ENCODE results near the gene DPM2. TPM values are rescaled to one million over a fixed set of nuclear protein-coding genes. Genes with fewer than 3 reads are reported as not detected.
A peak's percentile ranks its signal among the peaks of the same experiment; 100 is the strongest.

Gene DPM2
- total RNA-seq, 2 donors from 2014 or later = 23.3 to 39.9 TPM

- WGBS, 2 donors = 95 to 100% methylated on average over 4 to 10 of the region's 10 CpGs
- intact Hi-C loops (cut with DNase I) = no loop called here
- Histone ChIP-seq H3K27me3 (no peaks in the 10 kb centered on the region), H3K36me3 (replicated peaks in 1 of 2; ENCODE audit: insufficient read depth in 1 of 2, low read depth in 2 of 2) (peaks cover 0 to 7% of the 10 kb centered on the region in 2 donors), H3K9me3 (no peaks in the 10 kb centered on the region), H3K4me3 (no peak overlapping the region), H3K4me1 (peaks cover 40% of the 10 kb centered on the region), H3K27ac (no peak overlapping the region)
- TF ChIP-seq, protein P1, sequence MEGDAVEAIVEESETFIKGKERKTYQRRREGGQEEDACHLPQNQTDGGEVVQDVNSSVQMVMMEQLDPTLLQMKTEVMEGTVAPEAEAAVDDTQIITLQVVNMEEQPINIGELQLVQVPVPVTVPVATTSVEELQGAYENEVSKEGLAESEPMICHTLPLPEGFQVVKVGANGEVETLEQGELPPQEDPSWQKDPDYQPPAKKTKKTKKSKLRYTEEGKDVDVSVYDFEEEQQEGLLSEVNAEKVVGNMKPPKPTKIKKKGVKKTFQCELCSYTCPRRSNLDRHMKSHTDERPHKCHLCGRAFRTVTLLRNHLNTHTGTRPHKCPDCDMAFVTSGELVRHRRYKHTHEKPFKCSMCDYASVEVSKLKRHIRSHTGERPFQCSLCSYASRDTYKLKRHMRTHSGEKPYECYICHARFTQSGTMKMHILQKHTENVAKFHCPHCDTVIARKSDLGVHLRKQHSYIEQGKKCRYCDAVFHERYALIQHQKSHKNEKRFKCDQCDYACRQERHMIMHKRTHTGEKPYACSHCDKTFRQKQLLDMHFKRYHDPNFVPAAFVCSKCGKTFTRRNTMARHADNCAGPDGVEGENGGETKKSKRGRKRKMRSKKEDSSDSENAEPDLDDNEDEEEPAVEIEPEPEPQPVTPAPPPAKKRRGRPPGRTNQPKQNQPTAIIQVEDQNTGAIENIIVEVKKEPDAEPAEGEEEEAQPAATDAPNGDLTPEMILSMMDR (IDR thresholded peaks at IDR 0.05) = no peak
- no peak for TF ChIP-seq POLR2A (IDR thresholded peaks at IDR 0.05)
- ATAC-seq (no peak), DNase-seq (peak in 1 of 4 donors; percentile 11)
These were observed 29.1 kb downstream of the DPM2 start for GRCh38 chr9:127908660-127908926.

DNA sequence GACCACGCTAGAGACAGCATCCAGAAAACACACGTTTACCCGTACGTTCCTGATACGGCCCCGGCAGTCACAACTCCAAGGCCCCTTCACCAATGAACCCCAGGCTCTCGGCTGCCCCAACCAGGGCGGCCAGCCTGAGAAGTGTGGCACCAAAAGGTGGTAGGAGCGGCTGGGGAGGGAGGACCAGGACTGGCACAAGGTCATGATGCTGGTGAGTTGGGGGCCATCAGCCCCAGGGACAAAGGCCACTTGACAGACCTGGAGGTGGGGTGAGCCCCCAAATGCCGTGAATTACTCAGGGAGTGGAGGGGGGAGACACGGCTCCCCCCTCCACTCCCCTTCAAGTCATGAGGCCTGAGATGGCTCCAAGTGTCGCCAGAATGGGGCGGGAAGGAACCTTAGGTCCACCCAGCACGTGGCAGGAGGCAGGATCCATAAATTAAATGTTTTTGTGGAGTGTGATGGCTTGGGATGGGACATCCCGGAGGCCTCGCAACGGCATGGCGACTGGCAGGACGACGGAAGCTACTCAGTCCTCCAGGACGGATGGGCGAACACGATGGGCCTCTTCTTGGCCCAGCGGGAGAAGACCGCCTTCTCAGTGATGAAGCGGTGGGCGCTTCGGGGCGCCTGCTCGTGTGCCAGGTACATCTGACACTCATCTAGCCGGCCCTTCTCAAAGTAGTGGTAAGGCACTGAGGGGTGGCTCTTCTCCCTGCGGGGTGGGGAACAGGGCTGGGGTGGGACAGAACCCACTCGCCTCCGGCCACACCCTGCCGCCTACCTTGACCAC lies 29.6 kb downstream of the DPM2 start:
- 83 to 88% methylated on average over 26 to 31 of the region's 35 CpGs for WGBS, 2 donors
- intact Hi-C loops (cut with DNase I) = no loop called here
- Histone ChIP-seq H3K4me3 (no peak overlapping the region), H3K4me1 (peaks cover 44% of the 10 kb centered on the region), H3K27me3 (no peaks in the 10 kb centered on the region), H3K27ac (no peak overlapping the region), H3K36me3 (replicated peaks in 1 of 2; ENCODE audit: insufficient read depth in 1 of 2, low read depth in 2 of 2) (peaks cover 0 to 7% of the 10 kb centered on the region in 2 donors), H3K9me3 (no peaks in the 10 kb centered on the region)
- DNase-seq (no peak), ATAC-seq (no peak)
- no peak for TF ChIP-seq POLR2A (IDR thresholded peaks at IDR 0.05)
- TF ChIP-seq, protein P1 (IDR thresholded peaks at IDR 0.05) = no peak

GRCh38 chr9:127905788-127906191 lies 31.9 kb downstream of the DPM2 start:
- no peaks in the 10 kb centered on the region for H3K27me3 ChIP-seq
- H3K4me1 ChIP-seq = peaks cover 43% of the 10 kb centered on the region
- no peak overlapping the region for H3K4me3 ChIP-seq
- peak overlapping the region; percentile 40 to 88 (median 80) for H3K27ac ChIP-seq
- no peak for TF ChIP-seq POLR2A (IDR thresholded peaks at IDR 0.05)
- TF ChIP-seq, protein P1 (IDR thresholded peaks at IDR 0.05) = no peak
- intact Hi-C loops (cut with DNase I) = no loop called here
- WGBS, 2 donors = 49 to 59% methylated on average over 6 to 12 of the region's 12 CpGs
- peak in 3 of 4 donors; percentile 35 to 43 (median 42) for DNase-seq
- ATAC-seq = no peak
- peaks cover 0 to 2% of the 10 kb centered on the region in 2 donors for H3K36me3 ChIP-seq (replicated peaks in 1 of 2; ENCODE audit: insufficient read depth in 1 of 2, low read depth in 2 of 2)
- H3K9me3 ChIP-seq = no peaks in the 10 kb centered on the region

DNA sequence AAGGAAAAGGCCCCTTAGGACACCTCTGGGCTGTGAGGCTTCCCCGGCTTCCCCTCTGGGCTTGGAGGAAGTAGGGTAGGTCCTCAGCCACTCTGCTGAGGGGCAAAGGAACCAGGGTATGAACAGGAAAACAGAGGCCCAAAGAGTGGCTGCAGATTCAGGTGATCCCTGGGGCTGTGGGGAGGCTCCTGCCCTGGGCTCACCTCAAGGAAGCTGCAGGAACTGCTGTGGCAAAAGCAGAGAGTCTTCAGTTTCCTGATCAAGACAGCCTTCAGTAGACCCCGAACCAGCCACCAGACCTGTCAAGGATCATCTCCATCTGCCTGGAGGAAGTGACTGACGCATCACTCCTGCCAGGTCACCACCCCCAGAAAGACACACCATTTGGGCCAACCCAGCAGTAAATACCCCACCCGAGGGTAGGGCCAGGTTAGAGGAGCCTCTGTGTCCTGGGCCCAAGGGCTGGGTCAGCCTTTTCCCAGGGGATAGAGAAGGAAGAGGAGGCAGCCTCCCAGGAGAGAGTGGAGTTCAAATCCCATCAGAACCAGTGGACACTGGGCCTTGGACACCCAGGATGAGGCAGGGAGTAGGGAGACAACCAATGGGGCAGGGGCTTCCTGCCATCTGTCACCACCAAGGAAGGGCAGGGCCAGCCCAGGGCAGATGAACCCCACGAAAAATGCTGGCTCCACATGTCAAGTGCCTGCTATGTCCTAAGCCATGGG lies 32.5 kb downstream of the DPM2 start:
- no peak for TF ChIP-seq POLR2A (IDR thresholded peaks at IDR 0.05)
- no peak overlapping the region for H3K4me3 ChIP-seq
- peak overlapping the region; percentile 40 to 88 (median 80) for H3K27ac ChIP-seq
- DNase-seq = no peak
- intact Hi-C loops (cut with DNase I) = no loop called here
- peaks cover 45% of the 10 kb centered on the region for H3K4me1 ChIP-seq
- 69 to 70% methylated on average over 2 to 4 of the region's 5 CpGs for WGBS, 2 donors
- ATAC-seq = no peak
- H3K27me3 ChIP-seq = no peaks in the 10 kb centered on the region
- H3K36me3 ChIP-seq (replicated peaks in 1 of 2; ENCODE audit: insufficient read depth in 1 of 2, low read depth in 2 of 2) = peaks cover 0 to 2% of the 10 kb centered on the region in 2 donors
- no peaks in the 10 kb centered on the region for H3K9me3 ChIP-seq

- no peaks in the 10 kb centered on the region for H3K36me3 ChIP-seq (replicated peaks in 1 of 2; ENCODE audit: insufficient read depth in 1 of 2, low read depth in 2 of 2)
- DNase-seq = peak; percentile 49 to 81 (median 77)
- no peaks in the 10 kb centered on the region for H3K9me3 ChIP-seq
- no peaks in the 10 kb centered on the region for H3K27me3 ChIP-seq
- 27 to 65% methylated on average over 8 to 12 of the region's 12 CpGs for WGBS, 2 donors
- H3K4me1 ChIP-seq = peaks cover 51% of the 10 kb centered on the region
- TF ChIP-seq, protein P1 (IDR thresholded peaks at IDR 0.05) = no peak
- TF ChIP-seq POLR2A (IDR thresholded peaks at IDR 0.05) = peak in 1 of 3 donors; percentile 41
- intact Hi-C loops (cut with DNase I) = no loop called here
- ATAC-seq = peak; percentile 62
- no peak overlapping the region for H3K4me3 ChIP-seq
- H3K27ac ChIP-seq = peak overlapping the region; percentile 40 to 88 (median 80)
These were observed 33.1 kb downstream of the DPM2 start for GRCh38 chr9:127904561-127905003.

Measured in body of pancreas (tissue), 4 donors.